Loucy (cell line): ENCODE results near the gene SLC26A9.
"Not testable (repeated sequence)": the region's sequence is repeated elsewhere in the genome, so short reads cannot be mapped to it uniquely, and the experiment has no call there.

Experiments used
- CTCF ChIP-seq: fragments of 200-600 bp; sonication (generic); conservative IDR thresholded peaks from 2 replicates; pipeline ENCODE4 v1.5.1; 2014; ENCODE audit warnings: mild to moderate bottlenecking, antibody characterized with exemption, low read length
- EZH2phosphoT487 ChIP-seq: fragments of 200-600 bp; IDR thresholded peaks from 2 replicates; pipeline ENCODE4 v1.6.1; 2018; ENCODE audit warnings: antibody characterized with exemption, mild to moderate bottlenecking, moderate library complexity, borderline replicate concordance

- not testable (repeated sequence) for TF ChIP-seq CTCF, EZH2phosphoT487
Measured at GRCh38 chr1:205889706-205890105, 53.5 kb downstream of the SLC26A9 start.
